ENCODE results near the gene FEM1B.

DNA sequence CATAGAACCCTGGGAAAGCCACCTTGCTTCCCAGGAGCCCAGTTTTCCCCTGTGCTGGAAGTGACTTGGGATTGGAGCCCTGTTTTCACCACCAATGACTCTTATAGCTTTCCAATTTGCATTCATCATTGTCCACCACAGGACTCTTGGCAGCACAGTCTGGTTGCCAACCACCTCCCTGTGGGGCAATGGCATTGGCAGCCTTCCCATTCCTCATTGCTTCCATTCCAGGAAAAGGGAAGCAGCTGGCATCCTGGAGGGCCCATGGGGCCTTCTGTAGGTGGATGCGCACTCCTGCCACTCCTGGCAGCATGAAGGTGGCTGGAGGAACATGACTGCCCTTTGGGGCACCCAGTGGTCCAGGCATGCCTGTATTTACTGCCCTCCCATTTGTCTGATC is 57.7 kb downstream of the FEM1B start:
- TF ChIP-seq, protein P1, sequence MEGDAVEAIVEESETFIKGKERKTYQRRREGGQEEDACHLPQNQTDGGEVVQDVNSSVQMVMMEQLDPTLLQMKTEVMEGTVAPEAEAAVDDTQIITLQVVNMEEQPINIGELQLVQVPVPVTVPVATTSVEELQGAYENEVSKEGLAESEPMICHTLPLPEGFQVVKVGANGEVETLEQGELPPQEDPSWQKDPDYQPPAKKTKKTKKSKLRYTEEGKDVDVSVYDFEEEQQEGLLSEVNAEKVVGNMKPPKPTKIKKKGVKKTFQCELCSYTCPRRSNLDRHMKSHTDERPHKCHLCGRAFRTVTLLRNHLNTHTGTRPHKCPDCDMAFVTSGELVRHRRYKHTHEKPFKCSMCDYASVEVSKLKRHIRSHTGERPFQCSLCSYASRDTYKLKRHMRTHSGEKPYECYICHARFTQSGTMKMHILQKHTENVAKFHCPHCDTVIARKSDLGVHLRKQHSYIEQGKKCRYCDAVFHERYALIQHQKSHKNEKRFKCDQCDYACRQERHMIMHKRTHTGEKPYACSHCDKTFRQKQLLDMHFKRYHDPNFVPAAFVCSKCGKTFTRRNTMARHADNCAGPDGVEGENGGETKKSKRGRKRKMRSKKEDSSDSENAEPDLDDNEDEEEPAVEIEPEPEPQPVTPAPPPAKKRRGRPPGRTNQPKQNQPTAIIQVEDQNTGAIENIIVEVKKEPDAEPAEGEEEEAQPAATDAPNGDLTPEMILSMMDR (IDR thresholded peaks at IDR 0.05), result no peak
- no peak for TF ChIP-seq POLR2A (IDR thresholded peaks at IDR 0.05; ENCODE audit: low read depth)
- peak; percentile 31 to 47 for TF ChIP-seq POLR2AphosphoS5 (IDR thresholded peaks at IDR 0.05)

All from esophagus muscularis mucosa (tissue), 3 donors.